Psoas muscle (tissue), 8 donors: Measurements from ENCODE around the gene ABCA3. TPM values are rescaled to one million over a fixed set of nuclear protein-coding genes. Genes with fewer than 3 reads are reported as not detected.

Experiments
- ATAC-seq, 4 donors: fragments of 200-7000 bp; cut with Tn5 transposase; one replicate each; pipeline ENCODE4 v1.9.1; 2020; ENCODE audit warnings: moderate library complexity in 3 of 4, mild to moderate bottlenecking in 2 of 4
- DNase-seq, 2 donors: peaks; one replicate each; pipeline ENCODE4 v3.0.0-alpha.2; 2020
- H3K27ac ChIP-seq: fragments of 200-600 bp; one replicate; pipeline ENCODE4 v1.8.0; 2022
- H3K27me3 ChIP-seq, 3 donors: fragments of 200-600 bp in 1 of 3; one replicate each; pipeline versions ENCODE4 v1.6.1 to v1.8.0; 2013 to 2022; ENCODE audit warnings: low read length in 2 of 3, mild to moderate bottlenecking in 2 of 3, moderate library complexity in 1 of 3; ENCODE audit not compliant: insufficient read depth in 3 of 3
- H3K36me3 ChIP-seq, 2 donors: fragments of 200-600 bp in 1 of 2; one replicate each; pipeline versions ENCODE4 v1.6.1 to v1.8.0; 2013 to 2022; ENCODE audit warnings: low read depth in 1 of 2, mild to moderate bottlenecking in 1 of 2, moderate library complexity in 1 of 2; ENCODE audit not compliant: insufficient read depth in 1 of 2
- H3K4me1 ChIP-seq: fragments of 200-600 bp; one replicate; pipeline ENCODE4 v1.8.0; 2022
- H3K4me3 ChIP-seq: fragments of 200-600 bp; one replicate; pipeline ENCODE4 v1.8.0; 2022; ENCODE audit warnings: mild to moderate bottlenecking
- H3K9me3 ChIP-seq: fragments of 200-600 bp; one replicate; pipeline ENCODE4 v1.8.0; 2022
- WGBS, 3 donors: extraction: QIAGEN DNeasy Blood & Tissue Kit; methylation state at CpG; one replicate each; pipeline versions ENCODE4 v1.1.6 to v1.1.7; 2013; 5-methylcytosine and 5-hydroxymethylcytosine counted together
- intact Hi-C, 2 donors: fragments of 100-400 bp; cut with DNase I; formaldehyde crosslinking; loops; one replicate each; pipeline versions ENCODE4 v1.11.0 to v1.14.2; 2022
- polyA plus RNA-seq, 3 donors: library from polyadenylated mRNA; stranded (reverse); fragments of 200-250 nt; gene quantifications; one replicate each; pipeline ENCODE4 v1.2.3, GENCODE V29; 2013
- total RNA-seq, 4 donors: library from RNA; stranded (reverse); fragmentation: NEBNext Ultra II Directional in 2 of 4; extraction: Animal tissue kit (Norgen Biotek cat#: 25700) in 2 of 4; gene quantifications; one replicate each; pipeline versions ENCODE4 v1.2.1 to v1.2.4, GENCODE V29; 2021 to 2023
- TF ChIP-seq, protein P1 (sequence below): fragments of 200-600 bp; IDR thresholded peaks from one replicate; pipeline ENCODE4 v1.8.0; 2022; ENCODE audit warnings: antibody characterized with exemption
- donor health status: healthy with polysubstance abuse.
- donor health status: DM: no; HTN: no; CAD: no; lungs with moderate emphysema.
- donor health status: Bipolar disorder and iron deficiency.
- donor health status: healthy.
- donor health status: DM: yes; HTN: yes; CAD: no.
- donor health status: DM: no; HTN: no; CAD: no.
- donor health status: DM: no; HTN: no; CAD: no.
- donor health status: DM: yes; HTN: yes; CAD: no.

The ABCA3 gene
- total and polyA plus RNA-seq, 7 donors, result 2.2 to 9.4 (median 8.6) TPM

DNA sequence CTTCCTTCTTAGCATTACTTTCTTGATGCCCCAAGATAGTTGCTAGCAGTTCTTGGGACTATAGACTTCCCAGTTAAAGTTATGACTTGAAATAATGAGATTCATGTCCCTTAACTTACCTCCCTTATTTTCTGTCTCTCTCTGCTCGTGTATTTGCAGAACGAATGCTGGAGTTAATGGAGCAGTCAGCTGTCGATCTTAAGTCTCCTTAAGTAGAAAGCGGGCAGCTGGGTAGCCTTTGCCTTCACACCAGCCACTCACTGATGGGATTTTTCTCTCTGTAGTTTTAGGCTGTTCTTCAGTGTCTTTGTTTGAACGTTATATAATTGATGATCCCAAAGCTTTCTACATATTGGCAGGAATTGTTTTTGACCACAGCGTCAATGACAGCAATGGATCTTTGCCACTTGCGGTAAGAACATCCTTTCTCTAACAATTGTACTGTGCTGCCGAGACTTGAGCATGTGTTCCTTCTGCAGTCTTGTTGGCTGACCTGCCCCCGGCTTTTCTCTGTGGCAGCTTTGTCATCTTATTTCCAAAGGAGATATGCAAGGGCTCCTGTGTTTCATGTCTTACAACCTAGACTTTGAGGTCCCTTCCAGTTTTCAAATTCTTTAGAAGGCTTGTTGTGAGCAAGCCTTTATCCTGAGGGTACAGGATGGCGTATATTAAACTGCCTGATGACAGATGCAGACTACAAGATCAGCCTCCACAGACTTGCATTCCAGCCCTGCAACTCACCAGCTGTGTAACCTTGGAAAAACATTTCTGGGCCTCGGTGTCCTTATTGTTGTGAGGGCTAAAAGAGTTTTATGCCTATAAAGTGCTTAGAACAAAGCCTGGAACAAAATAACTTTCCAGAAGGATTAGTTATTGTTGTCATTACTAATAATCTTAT lies 25.1 kb upstream of the ABCA3 start:
- Histone ChIP-seq H3K4me3 (no peak overlapping the region), H3K36me3 (no peaks in the 10 kb centered on the region), H3K27me3 (peaks cover 0 to 7% (median 0%) of the 10 kb centered on the region in 3 donors), H3K4me1 (no peaks in the 10 kb centered on the region), H3K9me3 (no peaks in the 10 kb centered on the region), H3K27ac (no peak overlapping the region)
- TF ChIP-seq, protein P1, sequence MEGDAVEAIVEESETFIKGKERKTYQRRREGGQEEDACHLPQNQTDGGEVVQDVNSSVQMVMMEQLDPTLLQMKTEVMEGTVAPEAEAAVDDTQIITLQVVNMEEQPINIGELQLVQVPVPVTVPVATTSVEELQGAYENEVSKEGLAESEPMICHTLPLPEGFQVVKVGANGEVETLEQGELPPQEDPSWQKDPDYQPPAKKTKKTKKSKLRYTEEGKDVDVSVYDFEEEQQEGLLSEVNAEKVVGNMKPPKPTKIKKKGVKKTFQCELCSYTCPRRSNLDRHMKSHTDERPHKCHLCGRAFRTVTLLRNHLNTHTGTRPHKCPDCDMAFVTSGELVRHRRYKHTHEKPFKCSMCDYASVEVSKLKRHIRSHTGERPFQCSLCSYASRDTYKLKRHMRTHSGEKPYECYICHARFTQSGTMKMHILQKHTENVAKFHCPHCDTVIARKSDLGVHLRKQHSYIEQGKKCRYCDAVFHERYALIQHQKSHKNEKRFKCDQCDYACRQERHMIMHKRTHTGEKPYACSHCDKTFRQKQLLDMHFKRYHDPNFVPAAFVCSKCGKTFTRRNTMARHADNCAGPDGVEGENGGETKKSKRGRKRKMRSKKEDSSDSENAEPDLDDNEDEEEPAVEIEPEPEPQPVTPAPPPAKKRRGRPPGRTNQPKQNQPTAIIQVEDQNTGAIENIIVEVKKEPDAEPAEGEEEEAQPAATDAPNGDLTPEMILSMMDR, result no peak
- no peak for ATAC-seq
- WGBS, 3 donors, result 31 to 43% (median 31%) methylated on average over 11 of the region's 11 CpGs
- DNase-seq, result no peak
- intact Hi-C loops, result no loop called here

DNA sequence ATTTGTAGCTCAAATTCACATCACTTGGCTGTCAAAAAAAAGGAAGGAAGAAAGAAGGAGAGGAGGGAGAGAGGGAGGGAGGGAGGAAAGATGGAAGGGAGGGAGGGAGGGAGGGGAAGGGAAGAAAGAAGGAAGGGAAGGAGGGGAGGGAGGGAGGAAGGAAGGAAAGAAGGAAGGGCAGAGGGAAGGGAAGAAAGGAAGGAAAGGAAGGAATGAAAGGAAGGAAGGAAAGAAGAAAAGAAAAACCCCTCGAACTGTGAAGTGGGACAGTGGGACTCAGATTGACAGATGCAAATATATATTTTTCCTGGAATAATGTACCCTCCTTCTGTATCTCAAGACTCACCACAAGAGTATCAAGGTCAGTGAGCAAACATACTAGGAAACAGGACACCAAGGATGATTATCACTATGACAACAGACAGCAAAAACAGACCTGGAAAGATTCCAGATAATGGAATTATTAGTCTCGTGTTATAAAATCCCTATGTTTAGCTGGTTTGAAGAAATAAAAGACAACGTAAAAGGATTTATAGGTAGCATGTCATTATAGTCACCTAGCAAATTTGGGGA lies 24.2 kb upstream of the ABCA3 start:
- H3K4me1 ChIP-seq, result no peaks in the 10 kb centered on the region
- peaks cover 0 to 7% (median 0%) of the 10 kb centered on the region in 3 donors for H3K27me3 ChIP-seq
- DNase-seq (no peak), ATAC-seq (no peak)
- no peaks in the 10 kb centered on the region for H3K36me3 ChIP-seq
- TF ChIP-seq, protein P1, result no peak
- intact Hi-C loops, result no loop called here
- no peaks in the 10 kb centered on the region for H3K9me3 ChIP-seq
- H3K27ac ChIP-seq, result no peak overlapping the region
- WGBS, 3 donors, result 20 to 26% (median 22%) methylated on average over 3 of the region's 3 CpGs
- no peak overlapping the region for H3K4me3 ChIP-seq

DNA sequence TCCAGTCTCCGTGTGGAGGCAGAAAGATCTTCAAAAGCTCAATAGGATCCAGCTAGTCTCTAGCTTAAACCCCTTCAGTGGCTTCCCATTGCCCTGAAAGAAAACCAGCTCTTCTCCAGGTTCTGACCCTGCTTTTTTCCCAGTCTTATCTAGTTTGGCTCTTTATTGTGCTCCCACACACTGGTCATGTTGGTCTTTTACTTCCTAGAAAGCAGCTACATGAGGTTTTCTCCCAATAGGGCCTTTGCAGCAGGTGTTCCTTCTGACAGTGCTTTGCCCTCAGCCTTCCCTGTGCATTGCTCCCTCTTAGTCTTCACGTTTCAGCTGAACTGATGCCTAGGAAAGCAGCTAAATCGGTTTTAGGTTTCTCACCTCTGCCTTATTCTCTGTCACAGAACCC lies 21.7 kb upstream of the ABCA3 start:
- no peak for DNase-seq
- 63 to 67% (median 64%) methylated on average over 3 of the region's 3 CpGs for whole genome bisulfite sequencing, 3 donors
- Histone ChIP-seq H3K4me1 (no peaks in the 10 kb centered on the region), H3K27me3 (peaks cover 0 to 14% (median 0%) of the 10 kb centered on the region in 3 donors), H3K9me3 (no peaks in the 10 kb centered on the region), H3K36me3 (no peaks in the 10 kb centered on the region), H3K27ac (no peak overlapping the region), H3K4me3 (no peak overlapping the region)
- intact Hi-C loops, result no loop called here
- TF ChIP-seq, protein P1, result no peak
- no peak for ATAC-seq

DNA sequence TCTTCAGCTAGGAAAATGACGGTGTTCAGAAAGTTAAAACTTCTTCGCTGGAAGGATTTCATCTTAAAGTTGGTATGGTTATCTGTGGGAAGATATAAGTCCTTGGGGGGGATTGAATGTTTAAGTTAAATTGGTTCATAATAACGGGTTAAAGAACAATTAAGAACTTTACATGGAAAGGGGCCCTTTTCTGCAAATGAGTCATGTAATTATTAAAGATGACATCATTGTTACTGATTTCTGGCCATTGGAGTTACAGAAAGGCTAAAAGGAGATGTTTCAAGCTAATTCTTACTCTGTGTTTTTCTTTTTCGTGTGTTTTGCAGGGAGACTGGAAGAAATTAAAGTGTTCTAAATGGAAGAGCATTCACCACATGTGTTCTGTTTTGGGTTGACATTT lies 20.6 kb upstream of the ABCA3 start:
- no peak for ATAC-seq
- no peaks in the 10 kb centered on the region for H3K9me3 ChIP-seq
- DNase-seq, result no peak
- H3K36me3 ChIP-seq, result no peaks in the 10 kb centered on the region
- TF ChIP-seq, protein P1, result no peak
- H3K27ac ChIP-seq, result no peak overlapping the region
- H3K4me1 ChIP-seq, result no peaks in the 10 kb centered on the region
- intact Hi-C loops, result no loop called here
- H3K4me3 ChIP-seq, result no peak overlapping the region
- 69 to 80% (median 79%) methylated on average over 4 of the region's 4 CpGs for WGBS, 3 donors
- H3K27me3 ChIP-seq, result peaks cover 0 to 14% (median 0%) of the 10 kb centered on the region in 3 donors
